Stimulated activated naive CD4-positive, alpha-beta T cell treated with Interleukin-2 at 50 U/mL for 16 hours (primary cell): Measurements from ENCODE around the gene MSH3.
A peak's percentile ranks its signal among the peaks of the same experiment; 100 is the strongest.
"Not testable (repeated sequence)": the region's sequence is repeated elsewhere in the genome, so short reads cannot be mapped to it uniquely, and the experiment has no call there.

Experiments used
- DNase-seq: peaks from one replicate; lab custom pipeline; 2025; lab: John Stamatoyannopoulos, UW

The MSH3 gene

DNA sequence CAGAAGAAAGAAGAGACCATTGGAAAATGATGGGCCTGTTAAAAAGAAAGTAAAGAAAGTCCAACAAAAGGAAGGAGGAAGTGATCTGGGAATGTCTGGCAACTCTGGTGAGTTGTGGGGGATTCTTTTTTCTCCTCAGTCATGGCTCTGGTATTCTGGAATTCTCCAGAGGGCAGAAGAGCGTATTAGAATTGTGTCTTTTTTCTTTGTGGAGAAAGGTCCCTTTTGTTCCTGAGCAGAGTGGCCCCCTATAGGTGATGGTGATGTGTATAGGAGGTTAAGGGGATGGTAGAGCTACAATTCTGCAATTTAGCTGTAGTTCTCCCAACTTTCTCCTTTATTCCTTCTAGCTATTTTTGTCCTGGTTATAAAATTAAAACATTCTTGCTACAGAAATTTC, 2.0 kb downstream of the MSH3 start:
- DNase-seq = no peak

- no peak for DNase-seq
These were observed 4.7 kb downstream of the MSH3 start for GRCh38 chr5:80659106-80659505.

DNA sequence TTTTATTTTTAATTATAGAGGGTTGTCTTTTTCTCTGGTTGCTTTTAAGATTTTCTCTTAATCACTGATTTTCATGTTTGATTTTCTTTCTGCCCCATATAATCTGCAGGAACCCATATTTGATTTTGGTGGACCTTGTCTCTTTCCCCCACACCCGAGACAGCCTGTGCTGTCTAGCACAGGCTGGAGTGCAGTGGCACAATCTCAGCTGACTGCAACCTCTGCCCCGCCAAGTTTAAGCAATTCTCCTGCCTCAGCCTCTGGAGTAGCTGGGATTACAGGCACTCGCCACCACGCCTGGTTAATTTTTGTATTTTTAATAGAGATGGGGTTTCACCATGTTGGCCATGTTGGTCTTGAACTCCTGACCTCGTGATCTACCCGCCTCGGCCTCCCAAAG, 6.2 kb downstream of the MSH3 start:
- DNase-seq = not testable (repeated sequence)

DNA sequence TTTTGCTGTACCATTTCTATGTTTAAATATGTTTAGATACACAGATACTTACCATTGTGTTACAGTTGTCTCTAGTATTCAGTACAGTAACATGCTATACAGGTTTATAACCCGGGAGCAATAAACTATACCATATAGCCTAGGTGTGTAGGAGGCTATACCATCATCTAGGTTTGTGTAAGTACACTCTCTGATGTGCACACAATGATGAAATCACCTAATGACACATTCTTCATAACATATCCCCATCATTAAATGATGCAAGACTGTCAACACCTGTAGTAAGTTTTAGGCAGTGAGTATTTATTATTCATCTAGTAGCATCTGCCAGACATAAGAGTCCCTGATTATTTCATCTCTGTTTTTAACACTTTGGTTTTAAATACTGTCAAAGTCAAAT, 7.7 kb downstream of the MSH3 start:
- no peak for DNase-seq

DNA sequence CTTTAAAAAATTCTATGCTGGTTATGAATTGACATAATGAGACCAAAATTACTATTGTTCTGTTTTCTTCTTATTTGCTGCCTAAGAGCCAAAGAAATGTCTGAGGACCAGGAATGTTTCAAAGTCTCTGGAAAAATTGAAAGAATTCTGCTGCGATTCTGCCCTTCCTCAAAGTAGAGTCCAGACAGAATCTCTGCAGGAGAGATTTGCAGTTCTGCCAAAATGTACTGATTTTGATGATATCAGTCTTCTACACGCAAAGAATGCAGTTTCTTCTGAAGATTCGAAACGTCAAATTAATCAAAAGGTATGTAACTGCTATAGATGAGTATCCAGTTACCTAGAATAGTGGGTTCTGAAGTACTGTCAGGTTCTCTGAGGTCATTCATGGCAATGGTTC, 10.6 kb downstream of the MSH3 start:
- no peak for DNase-seq

GRCh38 chr5:80667384-80667783, 12.9 kb downstream of the MSH3 start:
- no peak for DNase-seq

DNA sequence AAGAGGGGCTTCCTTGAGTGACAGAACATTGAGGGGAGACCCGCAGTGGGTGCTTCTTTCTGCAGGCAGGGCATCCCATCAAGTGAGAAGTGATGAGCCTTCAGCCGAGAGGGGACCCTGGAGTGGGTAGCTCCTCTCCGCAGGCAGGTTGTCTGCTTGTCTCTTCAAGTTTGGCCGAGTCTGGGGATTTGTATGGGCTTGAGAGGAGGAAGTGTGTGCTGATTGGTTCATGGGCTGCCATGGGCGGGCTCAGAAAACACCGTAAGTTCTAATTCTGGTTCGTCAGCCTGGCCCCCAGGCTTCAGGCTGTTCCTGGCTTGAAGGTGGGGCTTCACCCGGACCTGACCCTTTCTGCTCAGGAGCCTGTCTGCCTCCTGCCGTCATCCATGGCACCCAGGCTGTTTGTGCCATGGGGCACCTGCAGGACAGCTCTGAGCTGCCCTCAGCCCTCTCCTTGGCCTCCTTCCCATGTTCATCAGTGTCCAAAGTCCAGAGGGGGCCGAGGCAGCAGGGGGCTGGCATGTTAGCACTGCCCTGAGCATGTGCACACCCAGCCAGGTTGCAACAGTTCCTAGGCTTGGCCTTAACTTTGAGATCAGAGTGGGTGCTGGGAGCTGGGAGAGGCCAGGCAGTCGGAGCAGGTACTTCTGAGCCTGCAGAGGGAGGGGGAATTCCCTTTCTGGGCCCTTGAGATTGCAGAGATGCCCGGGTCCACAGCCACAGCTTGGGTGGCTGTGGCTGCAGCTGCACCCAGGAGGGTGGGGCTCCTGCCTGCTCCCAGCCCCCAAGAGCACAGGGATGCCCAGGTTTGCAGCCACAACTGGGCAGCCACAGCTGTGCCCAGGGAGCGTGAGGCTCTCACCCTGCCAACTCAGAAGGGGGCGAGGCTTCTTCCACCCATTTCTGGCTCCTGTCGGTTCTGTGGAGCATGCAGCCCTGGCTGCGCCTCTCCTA, 13.8 kb downstream of the MSH3 start:
- DNase-seq = no peak

- peak; percentile 53 for DNase-seq
These were observed 17.8 kb downstream of the MSH3 start for GRCh38 chr5:80672140-80672736.

- no peak for DNase-seq
These were observed 22.3 kb downstream of the MSH3 start for GRCh38 chr5:80676706-80677105.

GRCh38 chr5:80686757-80687156, 32.3 kb downstream of the MSH3 start:
- DNase-seq = no peak

GRCh38 chr5:80688648-80689420, 34.4 kb downstream of the MSH3 start:
- DNase-seq = no peak

- DNase-seq = no peak
These were observed 35.2 kb downstream of the MSH3 start for GRCh38 chr5:80689627-80690026.

GRCh38 chr5:80695666-80696065, 41.2 kb downstream of the MSH3 start:
- DNase-seq = no peak

DNA sequence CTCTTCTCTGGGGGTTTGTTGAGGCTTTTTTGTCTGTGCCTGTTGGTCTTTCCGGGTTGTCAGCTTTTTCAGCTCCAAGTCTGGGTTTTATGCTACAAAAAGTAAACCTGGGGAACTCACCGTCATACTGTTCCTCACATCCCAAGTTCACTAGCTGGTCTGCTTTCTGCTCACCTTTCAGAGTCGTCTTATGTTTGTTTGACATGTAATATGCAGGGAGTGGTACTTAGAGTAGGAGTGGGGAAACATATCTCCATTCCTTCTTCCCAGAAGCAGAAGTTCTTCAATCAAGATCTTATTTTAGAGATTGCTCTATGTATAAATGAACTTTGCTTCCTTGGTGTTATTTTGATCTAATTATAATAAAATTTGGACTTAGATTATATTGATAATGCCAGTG, 42.0 kb downstream of the MSH3 start:
- no peak for DNase-seq

DNA sequence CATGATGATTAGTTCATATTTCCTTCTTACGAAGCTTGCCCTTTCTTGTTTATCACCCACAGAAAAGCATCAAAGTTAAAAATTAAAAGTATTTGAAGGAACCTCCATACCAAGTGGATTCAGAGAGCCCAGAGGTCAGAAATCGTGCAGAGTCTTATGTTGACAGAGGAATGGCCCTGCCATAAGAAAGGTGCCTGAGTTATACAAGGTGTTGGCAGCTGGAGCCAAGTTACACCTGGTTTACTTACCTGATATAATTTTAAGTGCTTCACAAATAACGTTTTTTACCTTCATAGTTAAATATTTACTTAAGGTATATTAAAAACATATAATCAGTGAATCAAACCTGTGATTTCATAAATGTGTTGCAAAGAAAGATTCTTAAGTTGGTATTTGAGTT, 42.6 kb downstream of the MSH3 start:
- no peak for DNase-seq

- DNase-seq = no peak
These were observed 43.9 kb downstream of the MSH3 start for GRCh38 chr5:80698369-80698768.

- DNase-seq = no peak
These were observed 47.1 kb downstream of the MSH3 start for GRCh38 chr5:80701597-80701996.

DNA sequence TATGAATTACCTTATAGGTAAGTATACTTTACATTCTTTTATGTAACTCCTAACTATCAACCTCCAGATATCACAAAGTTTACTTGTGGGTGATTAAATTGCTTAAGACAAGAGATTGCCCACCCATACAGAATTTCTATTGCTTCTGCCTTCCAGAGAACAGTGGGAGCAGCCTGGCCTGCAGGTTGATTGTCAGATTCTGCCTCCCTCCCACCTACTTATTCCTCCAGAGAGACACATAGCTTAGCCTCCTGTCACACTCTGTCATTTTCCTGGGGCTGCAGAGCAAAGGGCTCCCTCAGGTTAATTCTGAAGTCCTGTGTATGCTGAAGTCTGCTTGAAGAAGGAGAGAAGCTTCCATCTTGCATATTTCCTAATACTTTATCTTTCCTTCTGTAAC, 48.8 kb downstream of the MSH3 start:
- DNase-seq = no peak

DNA sequence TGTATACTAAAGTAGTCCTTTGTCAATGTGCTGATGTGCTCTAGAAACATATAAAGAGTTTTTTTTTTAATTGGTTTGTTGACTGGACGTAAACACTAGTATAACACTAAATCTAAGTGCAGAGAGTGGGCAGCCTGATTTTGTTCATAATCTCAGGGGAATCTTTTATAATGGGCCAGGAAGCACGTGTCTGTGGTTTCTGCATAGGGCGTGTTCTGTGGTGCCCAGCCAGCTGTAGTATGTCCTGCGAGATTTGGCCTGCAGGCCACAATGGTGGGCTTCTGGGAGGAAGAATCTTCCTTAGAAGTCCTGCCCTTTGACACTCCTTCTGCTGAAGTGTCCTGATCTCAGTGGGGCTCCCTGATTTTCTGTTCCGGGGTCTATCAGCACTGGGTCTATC, 49.3 kb downstream of the MSH3 start:
- no peak for DNase-seq

- no peak for DNase-seq
These were observed 49.8 kb downstream of the MSH3 start for GRCh38 chr5:80704221-80704620.

GRCh38 chr5:80705216-80705769, 50.8 kb downstream of the MSH3 start:
- DNase-seq = no peak

DNA sequence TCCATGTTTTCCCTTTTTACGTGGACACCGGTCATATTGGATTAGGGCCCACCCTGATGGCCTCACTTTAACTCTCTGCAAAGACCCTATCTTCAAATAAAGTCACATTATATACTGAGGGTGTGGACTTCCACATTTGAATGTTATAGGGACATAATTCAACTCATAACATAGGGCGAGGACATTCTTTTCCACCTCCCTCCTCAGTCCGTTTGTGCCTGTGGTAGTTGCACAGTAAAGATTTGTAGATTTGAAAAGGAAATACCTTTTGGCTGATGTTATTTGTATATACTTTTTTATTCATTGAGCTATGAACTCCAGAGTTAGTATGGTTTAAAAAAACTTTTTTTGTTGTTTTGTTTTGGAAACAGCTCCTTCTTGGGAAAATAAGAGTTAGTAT, 51.3 kb downstream of the MSH3 start:
- no peak for DNase-seq
